ENCODE measurements around the gene MGLL. TPM values are rescaled to one million over a fixed set of nuclear protein-coding genes. Genes with fewer than 3 reads are reported as not detected.

MGLL gene
- total and polyA plus RNA-seq, 2 experiments from 2014 or later = 58.7 to 184 TPM

DNA sequence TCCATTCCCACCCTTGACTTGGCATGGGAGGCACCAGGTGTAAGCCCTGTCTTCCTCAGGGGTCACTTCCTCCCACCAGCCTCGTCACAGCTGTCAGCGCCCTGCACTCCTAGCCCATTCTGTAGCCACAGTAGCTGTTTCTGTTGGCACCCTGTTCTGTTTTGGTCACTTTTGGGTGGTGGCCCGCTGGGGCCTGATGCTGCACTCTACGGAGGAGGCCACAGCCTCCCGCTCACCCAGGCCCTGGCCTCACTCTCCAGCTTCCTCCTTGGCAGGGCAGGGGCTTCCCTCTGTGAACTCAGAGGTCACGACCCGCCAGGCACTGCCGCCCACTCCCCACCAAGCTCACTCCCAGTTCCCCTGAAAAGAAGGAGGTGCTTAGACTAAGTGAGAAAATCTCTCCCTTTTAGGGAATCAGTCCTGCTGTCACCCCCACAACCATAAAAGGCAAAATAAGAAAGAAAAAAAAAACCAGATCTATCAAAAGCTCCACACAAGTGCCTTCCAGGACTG is 68.4 kb downstream of the MGLL start:
- Histone ChIP-seq H3K4me1 (ENCODE audit: insufficient read depth) (peaks cover 28% of the 10 kb centered on the region), H3K27me3 (replicated peaks; ENCODE audit: insufficient read depth) (no peaks in the 10 kb centered on the region), H3K9ac (no peak overlapping the region), H4K20me1 (ENCODE audit: insufficient read depth) (no peaks in the 10 kb centered on the region), H3K79me2 (ENCODE audit: insufficient read depth) (peaks cover 21% of the 10 kb centered on the region), H3K9me3 (ENCODE audit: low read depth) (no peaks in the 10 kb centered on the region), H3F3A (ENCODE audit: insufficient read depth) (peaks cover 37% of the 10 kb centered on the region), H3K36me3 (ENCODE audit: low read depth) (no peaks in the 10 kb centered on the region), H3K4me3 (no peak overlapping the region), H3K27ac (no peak overlapping the region), H3K9me2 (ENCODE audit: insufficient read depth) (no peaks in the 10 kb centered on the region), H3K4me2 (ENCODE audit: unreplicated experiment) (no peak overlapping the region), H2AFZ (no peak overlapping the region)
- 99 to 100% methylated on average over 8 of the region's 8 CpGs for WGBS, 2 experiments (ENCODE audit: low coverage in 1 of 2, low lambda C conversion rate in 2 of 2, missing lambda C conversion rate in 2 of 2)
- DNase-seq = no peak
- in situ Hi-C loops (cut with MboI) = no loop called here
- no peak for TF ChIP-seq EZH2 (IDR thresholded peaks at IDR 0.05; ENCODE audit: insufficient read depth, poor library complexity, severe bottlenecking)
- TF ChIP-seq EZH2phosphoT487 (IDR thresholded peaks at IDR 0.05; ENCODE audit: insufficient read depth, low read depth) = no peak

DNA sequence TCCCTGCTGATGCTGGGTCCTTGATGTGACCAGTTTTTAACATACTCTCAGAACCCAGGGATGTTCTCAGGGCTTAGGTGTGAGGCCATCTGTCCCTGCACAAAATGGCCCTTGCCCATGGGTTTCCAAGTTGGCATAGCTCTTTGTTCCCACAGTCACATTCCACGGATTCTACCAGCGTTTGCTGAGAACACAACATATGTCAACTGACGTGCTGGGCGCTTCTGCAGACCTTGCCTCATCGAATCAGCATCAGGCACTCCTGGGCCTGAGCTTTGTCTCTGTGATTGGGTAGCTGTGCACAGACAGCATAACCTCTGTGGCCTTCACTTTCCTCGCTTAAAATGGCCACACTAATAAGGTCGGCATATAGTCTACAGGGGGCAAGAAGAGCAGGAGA is 69.0 kb downstream of the MGLL start:
- H3K9ac ChIP-seq = no peak overlapping the region
- no peaks in the 10 kb centered on the region for H3K27me3 ChIP-seq (replicated peaks; ENCODE audit: insufficient read depth)
- no peaks in the 10 kb centered on the region for H4K20me1 ChIP-seq (ENCODE audit: insufficient read depth)
- in situ Hi-C loops (cut with MboI) = no loop called here
- WGBS, 2 experiments (ENCODE audit: low coverage in 1 of 2, low lambda C conversion rate in 2 of 2, missing lambda C conversion rate in 2 of 2) = 93 to 94% methylated on average over 7 of the region's 7 CpGs
- peaks cover 43% of the 10 kb centered on the region for H3F3A ChIP-seq (ENCODE audit: insufficient read depth)
- peaks cover 34% of the 10 kb centered on the region for H3K4me1 ChIP-seq (ENCODE audit: insufficient read depth)
- H3K27ac ChIP-seq = no peak overlapping the region
- H3K79me2 ChIP-seq (ENCODE audit: insufficient read depth) = peaks cover 20% of the 10 kb centered on the region
- H2AFZ ChIP-seq = no peak overlapping the region
- H3K4me3 ChIP-seq = no peak overlapping the region
- no peak for DNase-seq
- H3K9me2 ChIP-seq (ENCODE audit: insufficient read depth) = no peaks in the 10 kb centered on the region
- H3K36me3 ChIP-seq (ENCODE audit: low read depth) = no peaks in the 10 kb centered on the region
- no peak overlapping the region for H3K4me2 ChIP-seq (ENCODE audit: unreplicated experiment)
- no peaks in the 10 kb centered on the region for H3K9me3 ChIP-seq (ENCODE audit: low read depth)
- TF ChIP-seq EZH2phosphoT487 (IDR thresholded peaks at IDR 0.05; ENCODE audit: insufficient read depth, low read depth) (no peak), EZH2 (IDR thresholded peaks at IDR 0.05; ENCODE audit: insufficient read depth, poor library complexity, severe bottlenecking) (no peak)

DNA sequence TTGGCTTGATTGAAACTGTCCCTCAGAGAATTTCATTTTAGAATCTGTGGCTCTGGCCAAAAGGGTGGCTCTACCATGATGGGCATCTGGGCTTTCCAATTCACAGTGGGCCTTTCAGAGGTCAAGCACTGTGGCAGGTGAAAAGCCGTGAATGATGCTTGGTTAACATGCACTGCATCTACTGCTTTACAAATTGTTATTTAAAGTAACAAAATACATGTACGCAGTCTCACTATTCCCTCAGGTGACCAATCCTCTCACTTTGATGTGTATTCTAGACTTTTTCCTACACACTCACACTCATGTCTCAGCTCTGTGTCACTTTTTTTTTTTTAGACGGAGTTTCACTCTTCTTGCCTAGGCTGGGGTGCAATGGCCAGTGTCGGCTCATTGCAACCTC is 70.5 kb downstream of the MGLL start:
- peaks cover 53% of the 10 kb centered on the region for H3F3A ChIP-seq (ENCODE audit: insufficient read depth)
- no peak overlapping the region for H3K9ac ChIP-seq
- H2AFZ ChIP-seq = no peak overlapping the region
- no peaks in the 10 kb centered on the region for H3K27me3 ChIP-seq (replicated peaks; ENCODE audit: insufficient read depth)
- no peaks in the 10 kb centered on the region for H3K9me2 ChIP-seq (ENCODE audit: insufficient read depth)
- peaks cover 10% of the 10 kb centered on the region; the same call in 1 of the 2 replicates for H3K79me2 ChIP-seq (ENCODE audit: insufficient read depth)
- peaks cover 46% of the 10 kb centered on the region for H3K4me1 ChIP-seq (ENCODE audit: insufficient read depth)
- no peaks in the 10 kb centered on the region for H3K36me3 ChIP-seq (ENCODE audit: low read depth)
- 92 to 100% methylated on average over 4 of the region's 4 CpGs for WGBS, 2 experiments (ENCODE audit: low coverage in 1 of 2, low lambda C conversion rate in 2 of 2, missing lambda C conversion rate in 2 of 2)
- H4K20me1 ChIP-seq (ENCODE audit: insufficient read depth) = no peaks in the 10 kb centered on the region
- no peak overlapping the region for H3K4me3 ChIP-seq
- no peak for DNase-seq
- in situ Hi-C loops (cut with MboI) = no loop called here
- no peak for TF ChIP-seq EZH2 (IDR thresholded peaks at IDR 0.05; ENCODE audit: insufficient read depth, poor library complexity, severe bottlenecking)
- no peak overlapping the region for H3K4me2 ChIP-seq (ENCODE audit: unreplicated experiment)
- H3K9me3 ChIP-seq (ENCODE audit: low read depth) = no peaks in the 10 kb centered on the region
- H3K27ac ChIP-seq = no peak overlapping the region

DNA sequence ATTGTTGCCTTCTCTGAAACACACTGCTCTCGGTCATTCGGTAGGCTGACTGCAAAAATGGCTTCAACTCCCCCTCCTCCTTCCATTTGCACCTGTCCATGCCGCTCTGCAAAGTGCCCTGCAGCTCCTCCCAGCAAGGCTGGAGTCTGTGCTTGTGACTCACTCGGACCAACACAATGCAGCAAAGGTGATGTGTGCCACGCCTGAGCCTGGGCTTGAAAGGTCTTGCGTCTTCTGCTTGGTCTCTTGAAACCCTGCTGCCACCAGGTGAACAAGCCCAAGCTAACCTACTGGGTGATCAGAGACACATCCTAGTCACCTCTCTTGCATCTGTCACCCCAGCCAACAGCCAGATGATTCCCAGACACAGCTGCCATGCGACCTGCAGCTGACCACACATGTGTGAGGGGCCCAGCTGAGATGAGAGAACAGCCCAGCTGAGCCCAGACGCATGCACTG is 71.1 kb downstream of the MGLL start:
- Histone ChIP-seq H3K4me2 (ENCODE audit: unreplicated experiment) (peak overlapping the region; percentile 8), H3K79me2 (ENCODE audit: insufficient read depth) (0 out of 2 replicates have a peak, but pooled peaks cover 9% of the 10 kb centered on the region), H3K27me3 (replicated peaks; ENCODE audit: insufficient read depth) (no peaks in the 10 kb centered on the region), H3K9me2 (ENCODE audit: insufficient read depth) (no peaks in the 10 kb centered on the region), H3K4me3 (no peak overlapping the region), H3K9me3 (ENCODE audit: low read depth) (no peaks in the 10 kb centered on the region), H4K20me1 (ENCODE audit: insufficient read depth) (no peaks in the 10 kb centered on the region), H3K27ac (peak overlapping the region; percentile 44), H3K36me3 (ENCODE audit: low read depth) (no peaks in the 10 kb centered on the region), H3F3A (ENCODE audit: insufficient read depth) (peaks cover 55% of the 10 kb centered on the region), H3K9ac (no peak overlapping the region), H2AFZ (no peak overlapping the region), H3K4me1 (ENCODE audit: insufficient read depth) (peaks cover 46% of the 10 kb centered on the region)
- in situ Hi-C loops (cut with MboI) = no loop called here
- DNase-seq = no peak
- TF ChIP-seq EZH2 (IDR thresholded peaks at IDR 0.05; ENCODE audit: insufficient read depth, poor library complexity, severe bottlenecking) = no peak
- TF ChIP-seq EZH2phosphoT487 (IDR thresholded peaks at IDR 0.05; ENCODE audit: insufficient read depth, low read depth) = no peak
- WGBS, 2 experiments (ENCODE audit: low coverage in 1 of 2, low lambda C conversion rate in 2 of 2, missing lambda C conversion rate in 2 of 2) = 81 to 86% methylated on average over 8 of the region's 8 CpGs
